MM.1S (cell line): ENCODE measurements around the gene LSAMP.

Experiments used
- DNase-seq: peaks from one replicate; pipeline ENCODE4 v3.0.0-alpha.2; 2015
- H2AFZ ChIP-seq: fragments of 300-600 bp; sonication (generic); 2 replicates; pipeline ENCODE4 v1.6.0; 2016; ENCODE audit warnings: antibody characterized with exemption, low read length
- H3F3A ChIP-seq: fragments of 300-600 bp; sonication (generic); 2 replicates; pipeline ENCODE4 v1.6.1; 2016; ENCODE audit warnings: mild to moderate bottlenecking, antibody characterized with exemption, low read length, moderate library complexity, mixed read lengths; ENCODE audit not compliant: insufficient read depth
- H3K27ac ChIP-seq: fragments of 300-600 bp; sonication (generic); 2 replicates; pipeline ENCODE4 v1.5.1; 2016; ENCODE audit warnings: mild to moderate bottlenecking, low read length
- H3K27me3 ChIP-seq: fragments of 300-600 bp; sonication (generic); replicated peaks from 2 replicates; pipeline ENCODE4 v1.6.0; 2016; ENCODE audit warnings: low read length; ENCODE audit not compliant: insufficient read depth
- H3K36me3 ChIP-seq: fragments of 300-600 bp; sonication (generic); replicated peaks from 2 replicates; pipeline ENCODE4 v1.6.1; 2016; ENCODE audit warnings: mild to moderate bottlenecking, low read length, mixed read lengths; ENCODE audit not compliant: insufficient read depth
- H3K4me1 ChIP-seq: fragments of 300-600 bp; sonication (generic); 2 replicates; pipeline ENCODE4 v1.6.1; 2016; ENCODE audit warnings: low read length, mixed read lengths
- H3K4me2 ChIP-seq: fragments of 300-600 bp; sonication (generic); 2 replicates; pipeline ENCODE4 v1.6.0; 2016; ENCODE audit warnings: low read depth, low read length
- H3K4me3 ChIP-seq: fragments of 300-600 bp; sonication (generic); 2 replicates; pipeline ENCODE4 v1.5.1; 2016; ENCODE audit warnings: low read length, mixed read lengths
- H3K79me2 ChIP-seq: fragments of 300-600 bp; sonication (generic); 2 replicates; pipeline ENCODE4 v1.6.1; 2016; ENCODE audit warnings: mixed run types, low read length, mixed read lengths
- H3K9ac ChIP-seq: fragments of 300-600 bp; sonication (generic); 2 replicates; pipeline ENCODE4 v1.6.1; 2016; ENCODE audit warnings: low read length, mixed read lengths
- H3K9me2 ChIP-seq: fragments of 300-600 bp; sonication (generic); replicated peaks from 2 replicates; pipeline ENCODE4 v1.6.1; 2016; ENCODE audit warnings: mild to moderate bottlenecking, low read length, mixed read lengths; ENCODE audit not compliant: insufficient read depth
- H3K9me3 ChIP-seq: fragments of 300-600 bp; sonication (generic); replicated peaks from 2 replicates; pipeline ENCODE4 v1.6.1; 2016; ENCODE audit warnings: mild to moderate bottlenecking, low read length, mixed read lengths; ENCODE audit not compliant: insufficient read depth
- H4K20me1 ChIP-seq: fragments of 300-600 bp; sonication (generic); 2 replicates; pipeline ENCODE4 v1.6.1; 2016; ENCODE audit warnings: mild to moderate bottlenecking, low read length, moderate library complexity, mixed read lengths; ENCODE audit not compliant: insufficient read depth
- CTCF ChIP-seq: fragments of 300-600 bp; sonication (generic); IDR thresholded peaks from 2 replicates; pipeline ENCODE4 v1.5.1; 2016; ENCODE audit warnings: antibody characterized with exemption, low read length, mixed read lengths
- EZH2 ChIP-seq: fragments of 300-600 bp; sonication (generic); optimal IDR thresholded peaks from 2 replicates; pipeline ENCODE3; 2017; ENCODE audit warnings: low read depth, mild to moderate bottlenecking, antibody characterized with exemption, low read length, mixed read lengths
- EZH2phosphoT487 ChIP-seq: fragments of 300-600 bp; sonication (generic); IDR thresholded peaks from 2 replicates; pipeline ENCODE4 v1.6.1; 2018; ENCODE audit warnings: antibody characterized with exemption, low read length

LSAMP gene

GRCh38 chr3:116020495-116020894 is 424.8 kb downstream of the LSAMP start:
- Histone ChIP-seq H3K9me3 (no peaks in the 10 kb centered on the region), H3K4me3 (no peak overlapping the region), H3F3A (no peaks in the 10 kb centered on the region), H3K4me2 (no peak overlapping the region), H3K9ac (no peak overlapping the region), H3K27me3 (no peaks in the 10 kb centered on the region), H3K36me3 (no peaks in the 10 kb centered on the region), H4K20me1 (no peaks in the 10 kb centered on the region), H2AFZ (no peak overlapping the region), H3K4me1 (no peaks in the 10 kb centered on the region), H3K27ac (no peak overlapping the region), H3K79me2 (no peaks in the 10 kb centered on the region), H3K9me2 (no peaks in the 10 kb centered on the region)
- TF ChIP-seq CTCF = no peak
- no peak for TF ChIP-seq EZH2phosphoT487
- no peak for TF ChIP-seq EZH2
- DNase-seq = no peak

GRCh38 chr3:116019254-116019763 is 426.0 kb downstream of the LSAMP start:
- no peaks in the 10 kb centered on the region for H3K27me3 ChIP-seq
- H3K36me3 ChIP-seq = no peaks in the 10 kb centered on the region
- no peaks in the 10 kb centered on the region for H3K9me3 ChIP-seq
- no peak overlapping the region for H3K9ac ChIP-seq
- H3K27ac ChIP-seq = no peak overlapping the region
- H4K20me1 ChIP-seq = no peaks in the 10 kb centered on the region
- no peaks in the 10 kb centered on the region for H3K79me2 ChIP-seq
- no peak overlapping the region for H2AFZ ChIP-seq
- TF ChIP-seq EZH2 = no peak
- no peak for TF ChIP-seq CTCF
- no peak for TF ChIP-seq EZH2phosphoT487
- no peak overlapping the region for H3K4me3 ChIP-seq
- H3K9me2 ChIP-seq = no peaks in the 10 kb centered on the region
- DNase-seq = no peak
- H3K4me1 ChIP-seq = no peaks in the 10 kb centered on the region
- no peak overlapping the region for H3K4me2 ChIP-seq
- no peaks in the 10 kb centered on the region for H3F3A ChIP-seq

GRCh38 chr3:116018646-116019045 is 426.6 kb downstream of the LSAMP start:
- DNase-seq = no peak
- H3K9me3 ChIP-seq = no peaks in the 10 kb centered on the region
- no peaks in the 10 kb centered on the region for H3K9me2 ChIP-seq
- TF ChIP-seq EZH2phosphoT487 (no peak), CTCF (no peak), EZH2 (no peak)
- no peak overlapping the region for H2AFZ ChIP-seq
- H3K79me2 ChIP-seq = no peaks in the 10 kb centered on the region
- H3K4me1 ChIP-seq = no peaks in the 10 kb centered on the region
- H4K20me1 ChIP-seq = no peaks in the 10 kb centered on the region
- H3K27ac ChIP-seq = no peak overlapping the region
- H3K9ac ChIP-seq = no peak overlapping the region
- no peaks in the 10 kb centered on the region for H3F3A ChIP-seq
- no peaks in the 10 kb centered on the region for H3K36me3 ChIP-seq
- H3K4me2 ChIP-seq = no peak overlapping the region
- no peaks in the 10 kb centered on the region for H3K27me3 ChIP-seq
- H3K4me3 ChIP-seq = no peak overlapping the region
